SIG-M5 treated with dmso at 0.1 percent for 504 hours (cell line): ENCODE measurements around the gene APLF.
"Not testable (repeated sequence)": the region's sequence is repeated elsewhere in the genome, so short reads cannot be mapped to it uniquely, and the experiment has no call there.

Source experiments
- DNase-seq: peaks from one replicate; lab custom pipeline; 2025; ENCODE audit not compliant: unreplicated experiment; lab: John Stamatoyannopoulos, UW

The APLF gene

DNA sequence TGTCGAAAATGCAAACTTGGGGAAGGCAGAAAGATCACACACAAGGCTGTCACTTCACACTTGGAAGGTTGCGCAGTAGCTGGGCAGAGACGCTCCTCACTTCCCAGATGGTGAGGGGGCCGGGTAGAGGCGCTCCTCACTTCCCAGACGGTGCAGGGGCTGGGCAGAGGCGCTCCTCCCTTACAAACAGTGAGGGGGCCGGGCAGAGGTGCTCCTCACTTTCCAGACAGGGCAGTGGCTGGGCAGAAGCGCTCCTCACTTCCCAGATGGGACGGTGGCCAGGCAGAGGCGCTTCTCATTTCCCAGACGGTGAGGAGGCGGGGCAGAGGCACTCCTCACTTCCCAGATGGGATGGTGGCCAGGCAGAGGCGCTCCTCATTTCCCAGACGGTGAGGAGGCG is 59.6 kb downstream of the APLF start:
- DNase-seq, result not testable (repeated sequence)

DNA sequence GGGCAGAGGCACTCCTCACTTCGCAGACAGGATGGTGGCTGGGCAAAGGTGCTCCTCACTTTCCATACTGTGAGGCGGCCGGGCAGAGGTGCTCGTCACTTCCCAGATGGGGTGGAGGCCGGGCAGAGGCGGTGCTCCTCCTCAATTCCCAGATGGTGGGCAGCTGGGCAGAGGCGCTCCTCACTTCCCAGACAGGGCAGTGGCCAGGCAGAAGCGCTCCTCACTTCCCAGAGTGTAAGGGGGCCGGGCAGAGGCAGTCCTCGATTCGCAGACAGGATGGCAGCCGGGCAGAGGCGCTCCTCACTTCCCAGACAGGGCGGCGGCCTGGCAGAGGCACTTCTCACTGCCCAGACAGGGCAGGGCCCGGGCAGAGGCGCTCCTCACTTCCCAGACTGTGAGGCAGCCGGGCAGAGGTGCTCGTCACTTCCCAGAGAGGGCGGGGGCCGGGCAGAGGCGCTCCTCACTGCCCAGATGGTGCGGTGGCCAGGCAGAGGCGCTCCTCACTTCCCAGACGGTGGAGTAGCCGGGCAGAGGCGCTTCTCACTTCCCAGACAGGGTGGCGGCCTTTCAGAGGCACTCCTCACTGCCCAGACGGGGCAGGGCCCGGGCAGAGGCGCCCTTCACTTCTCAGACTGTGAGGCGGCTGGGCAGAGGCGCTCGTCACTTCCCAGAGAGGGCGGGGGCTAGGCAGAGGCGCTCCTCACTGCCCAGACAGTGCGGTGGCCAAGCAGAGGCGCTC is 60.1 kb downstream of the APLF start:
- DNase-seq, result not testable (repeated sequence)

- not testable (repeated sequence) for DNase-seq
Observed at GRCh38 chr2:68529156-68529555, 61.8 kb downstream of the APLF start.

- DNase-seq, result not testable (repeated sequence)
Observed at GRCh38 chr2:68529651-68530050, 62.3 kb downstream of the APLF start.

DNA sequence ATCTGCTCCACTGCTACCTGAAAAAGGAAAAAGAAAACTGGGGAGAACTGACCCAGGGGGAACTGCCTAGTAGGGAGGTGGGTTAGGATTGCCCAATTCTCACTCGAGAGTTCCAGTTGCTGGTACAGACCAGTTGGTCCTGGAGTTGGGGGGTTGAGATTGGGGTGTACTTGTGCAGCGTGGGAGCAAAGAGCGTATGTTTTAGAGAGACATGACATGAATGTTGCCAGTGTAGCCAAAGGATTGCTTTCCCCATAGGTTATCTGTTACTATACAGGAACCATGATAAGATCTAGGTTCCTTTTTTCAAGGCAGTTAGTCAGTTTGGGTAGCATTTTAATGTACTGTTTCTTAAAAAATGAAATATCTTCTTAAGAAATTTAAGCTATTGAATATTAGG is 68.6 kb downstream of the APLF start:
- DNase-seq, result no peak

DNA sequence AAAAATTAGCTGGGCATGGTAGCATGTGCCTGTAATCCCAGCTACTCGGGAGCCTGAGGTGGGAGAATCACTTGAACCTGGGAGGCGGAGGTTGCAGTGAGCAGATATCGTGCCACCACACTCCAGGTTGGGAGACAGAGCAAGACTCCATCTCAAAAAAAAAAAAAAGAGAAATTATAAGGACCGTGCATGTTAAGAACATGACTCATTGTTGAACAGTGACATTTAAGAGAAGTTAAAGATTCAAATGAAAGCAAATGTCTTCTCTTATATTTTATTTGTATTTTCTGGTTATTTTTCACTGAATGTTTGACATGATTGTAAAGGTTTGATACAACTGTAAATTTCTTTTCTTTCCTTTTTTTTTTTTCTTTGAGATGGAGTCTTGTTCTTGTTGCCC is 69.6 kb downstream of the APLF start:
- DNase-seq, result no peak

GRCh38 chr2:68537809-68538208 is 70.4 kb downstream of the APLF start:
- DNase-seq, result peak; percentile 42

DNA sequence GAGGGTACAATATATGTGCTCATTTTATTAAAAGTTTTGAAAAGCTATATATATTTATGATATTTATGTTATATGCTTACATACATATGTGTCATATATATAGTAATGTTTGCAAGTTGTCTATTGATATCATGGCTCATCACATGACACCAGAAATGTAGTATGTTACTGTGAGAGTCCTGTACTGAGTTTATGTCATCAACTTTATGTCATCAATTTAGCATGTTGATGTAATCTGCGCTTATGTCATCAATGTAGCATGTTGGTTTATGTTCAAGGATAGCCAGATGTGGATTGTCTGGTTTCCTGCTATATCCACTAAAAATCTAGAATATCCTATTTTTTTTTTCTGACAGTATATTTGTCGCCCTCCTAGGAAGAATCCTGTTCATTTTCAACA is 77.4 kb downstream of the APLF start:
- DNase-seq, result no peak

GRCh38 chr2:68548396-68548795 is 81.0 kb downstream of the APLF start:
- no peak for DNase-seq

- no peak for DNase-seq
Observed at GRCh38 chr2:68553098-68553497, 85.7 kb downstream of the APLF start.

GRCh38 chr2:68555425-68556206 is 88.2 kb downstream of the APLF start:
- DNase-seq, result not testable (repeated sequence)

GRCh38 chr2:68556381-68556780 is 89.0 kb downstream of the APLF start:
- DNase-seq, result no peak

DNA sequence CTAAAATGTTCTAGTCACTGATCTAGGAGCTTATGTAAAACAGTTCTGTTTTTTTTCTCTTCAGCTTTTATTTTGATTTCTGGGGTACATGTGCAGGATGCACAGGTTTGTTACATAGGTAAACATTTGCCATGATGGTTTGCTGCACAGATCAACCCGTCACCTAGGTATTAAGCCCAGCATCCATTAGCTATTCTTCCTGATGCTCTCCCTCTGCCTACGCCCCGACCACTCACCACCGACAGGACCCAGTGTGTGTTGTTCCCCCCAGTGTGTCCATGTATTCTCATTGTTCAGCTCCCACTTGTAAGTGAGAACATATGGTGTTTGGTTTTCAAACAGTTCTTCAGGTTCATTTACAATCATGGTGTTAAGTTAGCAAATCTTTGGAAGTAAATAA is 91.2 kb downstream of the APLF start:
- no peak for DNase-seq

DNA sequence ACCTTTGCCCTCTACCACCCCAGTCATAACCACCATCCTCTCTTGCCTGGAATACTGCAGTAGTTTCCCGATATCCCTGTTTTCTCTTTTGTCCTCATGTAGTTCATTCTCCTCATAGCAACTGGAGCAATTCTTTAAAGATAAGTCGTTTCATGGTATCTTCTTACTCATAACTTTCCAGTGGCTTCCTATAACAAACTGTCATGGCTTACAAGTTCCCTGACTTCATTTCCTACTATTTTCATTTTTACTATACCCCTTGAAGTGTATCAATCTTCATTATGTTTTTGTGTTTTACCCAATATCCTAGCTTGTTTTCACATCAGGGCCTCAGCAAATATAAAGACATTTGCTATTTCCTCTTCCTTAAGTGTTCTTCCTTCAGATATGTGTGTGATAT is 92.3 kb downstream of the APLF start:
- no peak for DNase-seq

GRCh38 chr2:68560545-68560944 is 93.2 kb downstream of the APLF start:
- DNase-seq, result no peak

DNA sequence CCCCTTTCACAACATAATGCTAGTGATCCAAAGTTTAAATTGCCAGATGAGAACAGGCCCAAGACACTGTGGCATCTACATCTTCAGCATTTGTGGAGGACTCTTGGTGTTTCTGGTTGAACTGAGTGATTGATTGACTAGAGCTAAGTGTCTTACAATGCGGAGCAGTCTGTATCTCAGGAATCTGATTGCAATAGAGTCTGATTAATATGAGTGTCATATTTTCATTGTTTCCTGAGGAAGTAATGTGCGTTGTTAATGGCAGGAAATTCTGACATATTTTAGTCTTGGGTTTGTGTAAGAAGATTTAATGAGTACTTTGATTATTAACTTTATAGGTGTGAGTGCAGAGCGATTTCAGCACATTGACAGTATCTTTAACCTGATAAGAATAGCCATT is 94.0 kb downstream of the APLF start:
- DNase-seq, result no peak

DNA sequence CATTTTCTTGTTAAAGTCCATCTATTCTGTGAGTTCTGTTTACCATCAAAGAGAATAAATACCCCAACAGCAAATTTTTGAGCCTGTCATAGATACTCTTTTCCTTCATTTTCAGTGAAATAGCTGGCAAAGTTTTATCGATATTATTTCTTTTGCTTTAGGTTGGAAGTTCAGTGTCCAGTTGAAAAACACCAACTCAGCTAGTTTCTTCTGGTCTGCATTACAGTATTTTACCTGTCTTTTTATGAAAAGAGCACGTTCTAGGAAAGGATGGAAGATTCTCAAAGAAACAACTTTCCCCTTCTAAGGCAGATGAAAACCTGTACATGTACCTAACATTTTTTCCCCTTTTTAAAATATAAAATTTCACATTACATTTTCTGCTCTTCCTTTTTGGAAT is 95.5 kb downstream of the APLF start:
- no peak for DNase-seq

DNA sequence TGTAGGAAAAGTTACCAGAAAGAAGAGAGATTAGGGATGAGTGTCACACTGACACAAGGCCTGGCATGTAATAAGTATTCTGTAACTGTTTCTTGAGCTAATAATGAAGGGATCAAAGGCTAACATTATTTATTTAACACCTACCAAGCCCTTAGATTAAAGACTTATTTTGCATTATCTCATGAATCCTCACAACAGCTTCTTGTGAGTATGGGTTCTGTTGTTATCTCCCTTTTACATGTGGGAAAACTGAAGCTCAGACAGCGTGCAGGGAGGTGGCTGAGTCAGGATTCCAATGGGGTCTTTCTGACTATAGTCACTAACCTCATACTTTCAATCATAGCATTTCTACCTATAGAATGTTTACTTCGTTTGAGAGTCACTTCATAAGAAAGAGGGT is 97.0 kb downstream of the APLF start:
- DNase-seq, result no peak

- DNase-seq, result no peak
Observed at GRCh38 chr2:68565273-68565672, 97.9 kb downstream of the APLF start.

DNA sequence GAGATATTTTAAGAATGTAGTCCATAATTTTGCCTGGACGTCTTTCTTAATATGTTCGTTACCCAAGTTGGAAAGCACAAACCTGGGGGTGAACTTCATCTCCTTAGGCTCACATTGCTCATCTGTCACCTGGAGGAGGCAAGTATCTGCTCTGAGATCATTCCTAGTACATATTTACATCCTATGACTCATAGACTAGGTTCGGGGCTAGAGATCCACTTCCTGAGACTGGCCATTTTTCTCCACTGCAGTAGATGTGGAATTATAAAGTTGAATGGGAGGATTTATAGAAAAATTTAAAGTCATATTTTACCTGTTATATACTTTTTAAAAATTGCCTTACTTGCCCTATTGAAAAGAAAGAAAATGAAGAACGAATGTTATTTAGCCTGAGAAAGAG is 98.5 kb downstream of the APLF start:
- no peak for DNase-seq

GRCh38 chr2:68566362-68566761 is 99.0 kb downstream of the APLF start:
- no peak for DNase-seq

GRCh38 chr2:68568116-68568515 is 100.7 kb downstream of the APLF start:
- DNase-seq, result no peak

- no peak for DNase-seq
Observed at GRCh38 chr2:68569604-68570003, 102.2 kb downstream of the APLF start.
